OCI-LY3 (cell line): Measurements from ENCODE around the gene EPM2A.

Experiments
- H2AFZ ChIP-seq: fragments of 200-600, 300-600 bp; shearing (Covaris generic); 2 replicates; pipeline ENCODE4 v1.6.0; 2014; ENCODE audit warnings: antibody characterized with exemption, low read depth, low read length
- H3K27ac ChIP-seq: fragments of 200-600, 300-600 bp; sonication (generic); 2 replicates; pipeline ENCODE4 v1.5.1; 2014; ENCODE audit warnings: mild to moderate bottlenecking, low read length, moderate library complexity, mixed read lengths
- H3K27me3 ChIP-seq: fragments of 200-600, 300-600 bp; sonication (generic); 2 replicates; pipeline ENCODE4 v1.6.1; 2014; ENCODE audit warnings: low read depth, low read length, mixed read lengths
- H3K36me3 ChIP-seq: fragments of 200-600, 300-600 bp; sonication (generic); replicated peaks from 2 replicates; pipeline ENCODE3; 2014; ENCODE audit warnings: low read depth, low read length, mixed read lengths
- H3K4me1 ChIP-seq: fragments of 300-600, 200-600 bp; sonication (generic); 2 replicates; pipeline ENCODE4 v1.6.1; 2014; ENCODE audit warnings: low read length, mixed read lengths
- H3K4me2 ChIP-seq: fragments of 200-600, 300-600 bp; sonication (generic); 2 replicates; pipeline ENCODE4 v1.6.1; 2014; ENCODE audit warnings: low read length, mixed read lengths
- H3K4me3 ChIP-seq: fragments of 300-600, 200-600 bp; sonication (generic); 2 replicates; pipeline ENCODE4 v1.5.1; 2014; ENCODE audit warnings: antibody characterized with exemption, mild to moderate bottlenecking, low read length, moderate library complexity
- H3K79me2 ChIP-seq: fragments of 300-600, 200-600 bp; shearing (Covaris generic); 2 replicates; pipeline ENCODE4 v1.6.1; 2014; ENCODE audit warnings: mild to moderate bottlenecking, low read length, mixed read lengths
- H3K9ac ChIP-seq: fragments of 300-600, 200-600 bp; shearing (Covaris generic); 2 replicates; pipeline ENCODE4 v1.6.0; 2014; ENCODE audit warnings: mild to moderate bottlenecking, low read length, moderate library complexity
- H3K9me3 ChIP-seq: fragments of 200-600, 300-600 bp; shearing (Covaris generic); 2 replicates; pipeline ENCODE4 v1.6.1; 2014; ENCODE audit warnings: low read length, mixed read lengths; ENCODE audit not compliant: insufficient read depth
- H4K20me1 ChIP-seq: fragments of 200-600, 300-600 bp; sonication (generic); 2 replicates; pipeline ENCODE4 v1.6.1; 2016; ENCODE audit warnings: low read length, mixed read lengths; ENCODE audit not compliant: insufficient read depth
- CTCF ChIP-seq: fragments of 200-600, 300-600 bp; sonication (generic); IDR thresholded peaks from 2 replicates; pipeline ENCODE4 v1.5.1; 2014; ENCODE audit warnings: antibody characterized with exemption, low read length, low read depth
- EZH2phosphoT487 ChIP-seq: fragments of 200-600 bp; shearing (Covaris generic); IDR thresholded peaks from 2 replicates; pipeline ENCODE4 v1.6.1; 2018; ENCODE audit warnings: antibody characterized with exemption, mixed run types, low read depth

EPM2A gene

GRCh38 chr6:145688493-145688905 is 46.8 kb downstream of the EPM2A start:
- no peak overlapping the region for H3K27ac ChIP-seq
- H3K4me1 ChIP-seq: peaks cover 5% of the 10 kb centered on the region
- peaks cover 3% of the 10 kb centered on the region for H3K36me3 ChIP-seq
- no peaks in the 10 kb centered on the region for H3K79me2 ChIP-seq
- H4K20me1 ChIP-seq: no peaks in the 10 kb centered on the region
- H3K9ac ChIP-seq: no peak overlapping the region
- no peak for TF ChIP-seq CTCF
- no peak for TF ChIP-seq EZH2phosphoT487
- no peak overlapping the region for H3K4me2 ChIP-seq
- H2AFZ ChIP-seq: no peak overlapping the region
- no peaks in the 10 kb centered on the region for H3K27me3 ChIP-seq
- H3K4me3 ChIP-seq: no peak overlapping the region
- no peaks in the 10 kb centered on the region for H3K9me3 ChIP-seq

GRCh38 chr6:145685932-145686331 is 49.4 kb downstream of the EPM2A start:
- TF ChIP-seq CTCF (no peak), EZH2phosphoT487 (no peak)
- H2AFZ ChIP-seq: no peak overlapping the region
- no peak overlapping the region for H3K4me2 ChIP-seq
- H3K9me3 ChIP-seq: no peaks in the 10 kb centered on the region
- peaks cover 7% of the 10 kb centered on the region for H3K36me3 ChIP-seq
- H3K27me3 ChIP-seq: no peaks in the 10 kb centered on the region
- H3K79me2 ChIP-seq: no peaks in the 10 kb centered on the region
- no peak overlapping the region for H3K4me3 ChIP-seq
- H3K4me1 ChIP-seq: peaks cover 5% of the 10 kb centered on the region
- no peaks in the 10 kb centered on the region for H4K20me1 ChIP-seq
- no peak overlapping the region for H3K9ac ChIP-seq
- H3K27ac ChIP-seq: no peak overlapping the region

GRCh38 chr6:145681965-145682364 is 53.4 kb downstream of the EPM2A start:
- Histone ChIP-seq H3K36me3 (peaks cover 7% of the 10 kb centered on the region), H3K79me2 (no peaks in the 10 kb centered on the region), H4K20me1 (no peaks in the 10 kb centered on the region), H3K4me1 (no peaks in the 10 kb centered on the region), H3K27ac (no peak overlapping the region), H2AFZ (no peak overlapping the region), H3K4me2 (no peak overlapping the region), H3K27me3 (no peaks in the 10 kb centered on the region), H3K9me3 (no peaks in the 10 kb centered on the region), H3K9ac (no peak overlapping the region), H3K4me3 (no peak overlapping the region)
- no peak for TF ChIP-seq EZH2phosphoT487
- no peak for TF ChIP-seq CTCF

- H3K36me3 ChIP-seq: no peaks in the 10 kb centered on the region
- H3K27me3 ChIP-seq: no peaks in the 10 kb centered on the region
- H3K9ac ChIP-seq: no peak overlapping the region
- H3K79me2 ChIP-seq: no peaks in the 10 kb centered on the region
- H3K4me3 ChIP-seq: no peak overlapping the region
- TF ChIP-seq CTCF: no peak
- no peak for TF ChIP-seq EZH2phosphoT487
- H3K27ac ChIP-seq: no peak overlapping the region
- H3K4me1 ChIP-seq: no peaks in the 10 kb centered on the region
- no peak overlapping the region for H2AFZ ChIP-seq
- H3K4me2 ChIP-seq: no peak overlapping the region
- no peaks in the 10 kb centered on the region for H3K9me3 ChIP-seq
- H4K20me1 ChIP-seq: no peaks in the 10 kb centered on the region
These were observed 61.8 kb downstream of the EPM2A start for GRCh38 chr6:145673504-145673903.
